Hepatic stellate cell (primary cell): ENCODE measurements around the gene RARRES2.

Experiments used
- DNase-seq: peaks from one replicate; pipeline ENCODE4 v3.0.0; 2011; ENCODE audit warnings: low spot score

Gene RARRES2

DNA sequence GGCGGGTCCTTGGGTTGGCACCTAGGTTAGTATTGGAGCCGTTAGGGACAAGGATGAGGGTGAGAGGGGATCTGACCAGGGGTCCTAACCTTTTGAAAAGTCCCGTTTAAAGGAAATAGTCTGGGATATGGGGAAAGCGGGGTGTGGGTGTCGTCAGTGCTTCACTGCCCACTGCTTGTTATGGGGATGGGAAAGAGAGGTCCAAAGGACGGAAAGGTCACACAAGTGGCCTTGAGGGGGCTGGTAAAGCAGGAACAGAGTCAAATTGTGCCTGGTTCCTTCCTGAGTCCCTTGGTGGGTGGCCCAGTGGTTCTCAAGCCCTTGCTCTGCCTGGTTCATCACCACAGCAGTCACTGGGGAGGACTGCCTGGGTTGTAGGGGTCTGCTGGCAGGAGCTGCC is 35.1 kb upstream of the RARRES2 start:
- DNase-seq = no peak

DNA sequence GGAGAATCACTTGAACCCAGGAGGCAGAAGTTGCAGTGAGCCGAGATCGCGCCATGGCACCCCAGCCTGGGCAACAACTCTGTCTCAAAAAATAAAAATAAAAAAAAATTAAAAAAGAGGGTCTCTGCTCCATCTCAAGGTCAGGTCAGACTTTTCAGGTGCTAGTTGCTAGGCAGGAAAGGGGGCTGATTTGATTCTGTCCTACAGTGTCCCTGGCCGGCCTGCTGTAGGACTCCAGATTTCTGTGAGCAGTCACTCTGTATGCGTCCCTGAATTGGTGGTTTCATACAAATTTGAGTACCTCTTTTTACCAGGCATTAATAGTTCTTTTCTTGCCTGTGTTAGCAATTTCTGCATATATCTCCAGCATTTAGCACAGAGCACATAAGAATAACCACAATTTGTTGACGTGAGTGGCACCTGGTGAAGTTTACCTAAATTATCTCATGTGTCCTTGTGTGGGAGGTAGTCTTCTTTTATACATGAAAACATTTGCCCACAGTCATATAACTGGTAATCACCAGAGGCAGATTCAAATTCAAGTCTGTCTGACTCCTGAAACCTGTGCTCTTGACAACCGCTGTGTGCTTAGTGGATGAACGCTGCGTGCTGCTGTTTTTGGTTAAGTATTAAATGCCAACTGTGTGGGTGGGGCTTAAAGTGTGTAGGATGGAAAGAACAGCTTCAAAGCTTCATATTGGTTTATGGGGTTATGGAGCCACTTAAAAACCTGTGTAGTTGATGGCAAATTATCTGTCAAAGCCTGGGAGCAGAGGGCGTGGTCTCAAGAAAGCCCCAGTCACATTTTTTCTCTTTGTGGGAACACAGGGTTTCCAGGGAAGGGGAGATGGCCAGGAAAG is 34.5 kb upstream of the RARRES2 start:
- no peak for DNase-seq

DNA sequence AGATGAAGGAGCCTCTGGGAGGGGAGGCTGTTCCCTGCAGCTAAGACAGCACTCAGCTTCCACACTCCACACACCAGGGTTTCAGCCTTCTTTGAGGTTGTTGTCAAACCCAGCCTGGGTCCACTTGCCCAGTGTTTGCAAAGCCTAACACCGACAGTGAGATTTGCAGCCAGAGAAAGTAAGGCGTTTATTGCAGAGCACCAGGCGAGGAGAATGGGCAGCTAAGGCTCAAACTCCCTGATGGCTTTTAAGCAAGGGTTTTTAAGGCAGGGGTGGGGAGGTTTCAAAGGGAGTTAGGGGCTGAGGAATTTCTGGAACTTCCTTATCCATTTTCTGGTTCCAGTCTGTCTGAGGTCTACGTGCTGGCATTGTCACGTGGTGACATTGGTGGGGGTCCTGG is 33.0 kb upstream of the RARRES2 start:
- no peak for DNase-seq

GRCh38 chr7:150374026-150374425 is 32.6 kb upstream of the RARRES2 start:
- no peak for DNase-seq

DNA sequence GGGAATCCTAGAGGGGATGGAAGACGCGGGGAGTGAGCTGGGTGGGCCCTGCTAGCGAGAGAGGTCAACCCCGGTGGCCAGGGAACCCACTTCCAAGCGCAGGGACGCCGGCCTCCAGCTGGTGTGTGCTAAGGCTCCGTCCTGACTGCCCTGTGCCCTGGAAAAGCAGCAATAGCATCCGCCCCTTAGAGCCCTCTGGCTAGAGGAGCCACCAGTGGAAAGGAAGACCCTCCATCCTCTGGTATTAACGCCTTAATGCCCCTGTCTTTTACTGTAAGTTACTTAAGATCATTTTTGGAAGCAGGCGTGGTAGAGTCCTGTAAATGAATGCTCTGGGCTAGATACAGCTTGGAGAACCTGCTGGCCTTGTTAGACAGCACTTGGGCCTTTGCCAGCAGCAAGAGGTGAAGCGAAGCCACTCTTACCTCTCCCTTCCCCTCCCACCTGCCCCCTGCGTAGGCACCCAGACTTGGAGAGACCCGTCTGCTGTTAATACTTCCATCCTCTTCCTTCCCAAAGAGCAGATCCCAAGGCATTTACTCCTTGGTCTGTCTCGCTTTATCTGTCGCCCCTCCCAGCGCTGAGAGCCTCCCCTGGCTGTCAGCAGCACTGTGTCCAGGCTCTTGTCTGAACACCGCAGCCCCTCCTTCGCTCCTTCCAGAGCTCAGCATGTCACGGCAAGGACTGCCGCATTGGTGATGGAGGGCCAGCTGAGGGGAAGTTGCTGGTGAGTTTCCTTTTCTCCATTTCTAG is 31.8 kb upstream of the RARRES2 start:
- DNase-seq = no peak

DNA sequence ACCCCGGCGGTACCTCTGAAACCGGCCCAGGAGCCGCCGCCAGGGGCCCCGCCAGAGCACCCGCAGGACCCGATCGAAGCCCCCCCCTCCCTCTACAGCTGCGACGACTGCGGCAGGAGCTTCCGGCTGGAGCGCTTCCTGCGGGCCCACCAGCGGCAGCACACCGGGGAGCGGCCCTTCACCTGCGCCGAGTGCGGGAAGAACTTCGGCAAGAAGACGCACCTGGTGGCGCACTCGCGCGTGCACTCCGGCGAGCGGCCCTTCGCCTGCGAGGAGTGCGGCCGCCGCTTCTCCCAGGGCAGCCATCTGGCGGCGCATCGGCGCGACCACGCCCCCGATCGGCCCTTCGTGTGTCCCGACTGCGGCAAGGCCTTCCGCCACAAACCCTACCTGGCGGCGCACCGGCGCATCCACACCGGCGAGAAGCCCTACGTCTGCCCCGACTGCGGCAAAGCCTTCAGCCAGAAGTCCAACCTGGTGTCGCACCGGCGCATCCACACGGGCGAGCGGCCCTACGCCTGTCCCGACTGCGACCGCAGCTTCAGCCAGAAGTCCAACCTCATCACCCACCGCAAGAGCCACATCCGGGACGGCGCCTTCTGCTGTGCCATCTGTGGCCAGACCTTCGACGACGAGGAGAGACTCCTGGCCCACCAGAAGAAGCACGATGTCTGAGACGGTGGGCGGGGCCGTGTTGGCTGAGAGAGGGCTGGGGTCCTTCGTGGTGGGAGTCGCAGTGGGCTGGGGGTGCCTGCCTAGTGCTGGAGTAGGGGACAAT is 31.0 kb upstream of the RARRES2 start:
- no peak for DNase-seq

DNA sequence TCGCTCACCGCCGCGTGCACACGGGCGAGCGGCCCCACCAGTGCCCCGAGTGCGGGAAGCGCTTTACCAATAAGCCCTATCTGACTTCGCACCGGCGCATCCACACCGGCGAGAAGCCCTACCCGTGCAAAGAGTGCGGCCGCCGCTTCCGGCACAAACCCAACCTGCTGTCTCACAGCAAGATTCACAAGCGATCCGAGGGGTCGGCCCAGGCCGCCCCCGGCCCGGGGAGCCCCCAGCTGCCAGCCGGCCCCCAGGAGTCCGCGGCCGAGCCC is 30.5 kb upstream of the RARRES2 start:
- no peak for DNase-seq

DNA sequence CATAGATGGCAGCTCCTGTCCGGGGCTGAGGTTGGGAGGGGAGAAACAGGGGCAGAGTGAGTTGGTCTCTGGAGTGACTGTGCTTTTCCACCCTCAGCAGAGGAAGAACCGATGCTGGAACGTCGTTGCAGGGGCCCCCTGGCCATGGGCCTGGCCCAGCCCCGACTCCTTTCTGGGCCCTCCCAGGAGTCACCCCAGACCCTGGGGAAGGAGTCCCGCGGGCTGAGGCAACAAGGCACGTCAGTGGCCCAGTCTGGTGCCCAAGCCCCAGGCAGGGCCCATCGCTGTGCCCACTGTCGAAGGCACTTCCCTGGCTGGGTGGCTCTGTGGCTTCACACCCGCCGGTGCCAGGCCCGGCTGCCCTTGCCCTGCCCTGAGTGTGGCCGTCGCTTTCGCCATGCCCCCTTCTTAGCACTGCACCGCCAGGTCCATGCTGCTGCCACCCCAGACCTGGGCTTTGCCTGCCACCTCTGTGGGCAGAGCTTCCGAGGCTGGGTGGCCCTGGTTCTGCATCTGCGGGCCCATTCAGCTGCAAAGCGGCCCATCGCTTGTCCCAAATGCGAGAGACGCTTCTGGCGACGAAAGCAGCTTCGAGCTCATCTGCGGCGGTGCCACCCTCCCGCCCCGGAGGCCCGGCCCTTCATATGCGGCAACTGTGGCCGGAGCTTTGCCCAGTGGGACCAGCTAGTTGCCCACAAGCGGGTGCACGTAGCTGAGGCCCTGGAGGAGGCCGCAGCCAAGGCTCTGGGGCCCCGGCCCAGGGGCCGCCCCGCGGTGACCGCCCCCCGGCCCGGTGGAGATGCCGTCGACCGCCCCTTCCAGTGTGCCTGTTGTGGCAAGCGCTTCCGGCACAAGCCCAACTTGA is 29.9 kb upstream of the RARRES2 start:
- DNase-seq = no peak

- DNase-seq = peak; percentile 97
Measured at GRCh38 chr7:150370612-150371071, 29.2 kb upstream of the RARRES2 start.

DNA sequence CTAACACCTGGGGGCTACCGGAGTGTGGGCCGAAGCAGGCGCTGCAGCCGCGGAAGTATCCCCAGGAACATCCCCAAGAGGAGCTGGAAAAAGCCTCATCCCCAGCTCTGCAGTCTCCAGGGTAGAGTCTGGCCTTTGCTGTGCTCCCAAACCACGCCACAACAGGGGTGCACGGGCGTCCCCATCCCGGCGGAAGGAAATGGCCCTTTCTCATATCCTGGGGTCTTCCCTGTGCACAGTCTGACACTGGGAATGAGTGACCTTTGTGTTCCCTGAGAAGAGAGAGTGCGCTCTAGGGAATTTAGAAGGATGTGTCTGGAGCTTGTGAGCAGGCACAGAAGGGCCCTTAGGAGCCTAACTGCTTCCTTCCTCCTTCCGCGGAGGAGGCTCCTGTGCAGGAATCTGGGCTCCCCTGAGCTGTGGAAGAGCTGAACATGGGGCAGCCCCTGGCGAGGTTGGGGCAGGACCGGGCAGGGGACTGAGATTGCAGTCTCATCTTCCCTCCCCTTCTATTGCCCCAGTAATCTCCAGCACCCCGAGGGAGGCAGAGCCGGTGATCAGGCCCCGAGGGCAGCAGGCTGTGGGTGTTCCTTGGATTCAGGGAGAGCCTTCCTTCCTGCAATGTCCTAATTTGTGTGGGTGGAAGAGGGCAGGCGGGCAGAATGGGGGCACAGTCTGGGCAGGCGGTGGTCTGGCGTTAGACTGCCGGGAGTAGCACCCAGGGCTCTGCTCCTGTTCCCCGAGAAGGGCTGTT is 28.5 kb upstream of the RARRES2 start:
- no peak for DNase-seq

DNA sequence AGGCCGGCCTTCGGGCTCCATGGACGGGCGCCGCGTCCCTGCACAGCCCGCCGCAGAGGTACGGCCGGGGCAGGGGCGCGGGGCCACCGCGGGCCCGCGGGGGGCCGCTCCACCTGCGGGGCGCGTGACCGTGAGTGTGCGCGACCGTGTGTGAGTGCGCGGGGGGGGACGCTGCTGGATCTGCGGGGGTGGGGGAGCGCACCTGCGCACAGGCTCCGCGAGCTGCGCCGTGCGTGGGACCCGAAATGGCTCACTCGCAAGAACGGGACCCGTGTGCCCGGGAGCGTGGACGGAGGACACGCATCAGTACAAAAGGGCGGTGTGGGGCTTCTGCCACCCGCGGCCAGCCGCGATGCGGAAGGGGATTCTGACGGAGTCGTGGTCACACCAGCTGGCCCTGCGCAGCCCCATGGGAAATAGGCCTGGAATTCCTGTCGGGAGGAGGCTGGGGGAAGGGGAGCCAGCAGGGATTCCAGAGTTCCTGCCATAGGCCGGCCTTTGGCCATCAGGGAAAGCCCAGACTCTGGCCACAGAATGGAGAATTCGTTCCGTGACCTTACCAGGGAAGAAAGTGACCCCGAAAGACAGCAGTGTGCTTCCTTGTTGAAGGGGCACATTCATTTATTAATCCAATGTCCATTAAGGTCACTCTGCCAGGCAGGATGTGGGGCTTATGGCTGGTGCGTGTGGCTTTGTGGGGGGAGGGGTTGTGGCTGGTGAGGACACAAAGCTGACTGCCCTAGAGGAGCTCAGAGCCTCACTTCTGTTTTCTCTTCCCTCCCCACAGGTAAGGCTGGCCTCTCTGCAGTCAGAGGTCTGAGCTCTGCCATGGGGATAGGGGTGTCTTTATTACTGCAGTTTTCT is 27.7 kb upstream of the RARRES2 start:
- peak; percentile 93 for DNase-seq

DNA sequence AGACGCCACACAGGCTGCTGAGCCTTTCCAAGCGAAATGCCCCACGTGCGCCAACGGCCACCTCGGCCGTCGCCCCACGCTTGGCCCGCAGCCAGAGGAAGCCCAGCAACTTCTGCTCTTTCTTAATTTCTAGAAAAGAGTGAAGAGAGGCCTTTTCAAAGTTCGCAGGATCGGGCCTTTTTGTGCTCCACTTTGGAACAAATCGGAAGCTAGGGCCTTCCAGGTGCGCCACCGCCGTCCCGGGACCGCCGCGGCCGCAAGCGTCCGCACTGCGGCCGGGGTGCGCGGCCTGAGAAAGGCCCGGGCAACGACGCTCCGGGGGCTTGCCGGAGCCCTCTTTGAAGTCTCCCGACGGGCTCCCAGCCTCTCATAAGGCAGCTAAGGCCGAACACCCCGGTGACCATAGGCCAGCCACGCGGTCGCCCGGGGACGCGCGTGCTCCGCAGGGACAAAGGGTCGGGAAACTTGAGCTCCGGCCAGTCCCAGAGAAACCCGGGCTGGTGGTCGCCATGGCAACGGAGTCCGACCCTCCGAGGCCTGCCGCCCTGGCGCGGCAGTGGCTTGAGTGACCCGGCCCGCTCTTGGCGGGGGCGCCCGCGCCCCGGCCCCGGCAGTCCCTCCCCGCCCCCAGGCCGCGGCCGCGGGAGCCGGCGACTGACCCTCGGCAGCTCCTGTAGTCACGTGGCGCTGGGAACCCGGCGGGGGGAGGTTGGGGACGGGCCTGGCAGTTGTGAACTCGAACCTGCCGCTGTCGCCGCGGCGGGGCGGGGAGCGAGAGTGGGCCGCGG is 26.9 kb upstream of the RARRES2 start, which contains the start of gene REPIN1:
TSS of gene REPIN1 (plus strand) at position 727 of the 788 bp plus-strand sequence. CDS start 890 bp downstream, outside the sequence.
- peak; percentile 90 for DNase-seq

DNA sequence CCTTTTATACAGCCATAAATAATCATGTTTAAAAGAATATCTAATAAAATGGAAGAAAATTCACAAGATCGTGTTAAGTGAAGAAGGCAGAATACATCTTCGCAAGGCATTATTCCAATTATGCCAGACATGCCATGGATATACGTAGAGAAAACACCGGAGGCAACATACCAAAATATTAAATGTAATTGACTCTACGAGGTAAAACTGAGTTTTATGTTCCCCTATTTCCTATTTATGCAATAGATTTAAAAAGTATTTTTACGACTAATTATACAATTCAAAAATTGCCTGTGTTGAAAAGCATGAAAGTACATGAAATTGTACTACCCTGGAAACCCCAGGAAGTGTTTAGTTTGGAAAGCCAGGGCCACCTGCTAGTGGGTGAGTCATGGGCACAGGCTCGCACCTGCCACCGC is 26.3 kb upstream of the RARRES2 start:
- no peak for DNase-seq

DNA sequence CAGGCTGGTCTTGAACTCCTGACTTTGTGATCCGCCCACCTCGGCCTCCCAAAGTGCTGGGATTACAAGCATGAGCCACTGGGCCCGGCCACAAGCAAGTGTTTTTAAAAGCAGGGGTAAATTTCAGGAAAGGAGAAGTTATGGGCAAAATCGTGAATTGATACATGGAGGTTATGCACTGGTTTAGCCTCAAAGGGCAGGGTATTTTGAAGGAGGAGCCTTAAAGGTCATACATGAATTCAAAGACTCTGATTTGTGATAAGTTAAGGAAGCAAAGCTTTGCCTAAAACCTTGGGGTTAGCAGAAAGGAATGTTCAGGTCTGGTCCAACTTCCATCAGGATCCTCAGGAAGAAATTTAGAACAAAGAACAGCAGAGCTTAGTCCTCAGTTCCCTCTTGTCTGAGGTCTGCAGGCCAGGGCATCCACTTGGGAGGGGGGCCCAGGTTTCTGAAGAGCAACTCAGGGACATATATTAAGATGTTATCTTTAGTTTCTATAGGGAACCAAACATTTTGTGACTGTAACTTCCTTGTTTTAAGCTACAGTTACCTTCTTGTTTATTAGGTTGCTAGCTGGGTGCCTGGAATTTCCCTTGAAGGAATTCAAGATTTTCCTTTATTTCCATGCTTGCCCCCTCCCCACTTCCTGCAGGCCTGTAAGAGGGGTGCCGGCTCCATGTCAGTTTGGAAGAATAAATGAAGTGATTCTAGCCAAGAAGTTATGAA is 24.4 kb upstream of the RARRES2 start:
- no peak for DNase-seq

- DNase-seq = no peak
Measured at GRCh38 chr7:150365194-150365593, 23.8 kb upstream of the RARRES2 start.

DNA sequence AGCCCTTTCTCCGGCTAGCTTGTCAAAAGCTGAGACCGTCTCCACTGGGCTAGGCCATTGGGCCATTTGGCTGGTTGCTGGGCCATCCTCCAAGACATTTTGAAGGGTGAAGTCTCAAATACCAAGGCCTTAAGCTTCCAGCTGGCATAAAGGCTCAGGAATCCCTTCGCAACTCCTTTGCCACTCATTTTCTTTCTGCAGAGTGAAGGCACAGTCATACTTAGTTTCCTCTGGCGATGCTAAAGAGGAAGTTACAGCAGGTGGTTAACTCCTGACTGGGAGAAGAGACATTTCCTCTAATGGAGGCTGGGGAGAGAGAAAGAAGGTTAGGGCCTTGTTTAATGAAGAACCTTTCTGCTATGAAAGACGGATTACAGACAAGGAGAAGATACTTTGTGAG is 22.4 kb upstream of the RARRES2 start:
- DNase-seq = no peak

- no peak for DNase-seq
Measured at GRCh38 chr7:150363370-150363769, 21.9 kb upstream of the RARRES2 start.
